SK-MEL-5 (cell line): ENCODE measurements around the gene GIMAP2. TPM values are rescaled to one million over a fixed set of nuclear protein-coding genes. Genes with fewer than 3 reads are reported as not detected.

ENCODE experiments used
- DNase-seq: peaks from one replicate; pipeline ENCODE4 v3.0.0-alpha.2; 2016; ENCODE audit warnings: low read depth, low spot score
- in situ Hi-C: cut with HindIII; loops from 2 replicates; pipeline ENCODE4 v1.10.0; 2016; ENCODE audit warnings: low sequenced_read_pairs, high pct_unique_total_duplicates, low pct_unique_long_range_greater_than_20kb
- total RNA-seq: library from RNA; depleted of rRNA; stranded (reverse); fragments of >200 nt; shearing (Covaris generic); gene quantifications from 2 replicates; pipeline ENCODE4 v1.2.3, GENCODE V29; 2014; rRNA removed

Gene GIMAP2
- total RNA-seq, 1 experiment from 2014 or later, result 13.5 TPM

DNA sequence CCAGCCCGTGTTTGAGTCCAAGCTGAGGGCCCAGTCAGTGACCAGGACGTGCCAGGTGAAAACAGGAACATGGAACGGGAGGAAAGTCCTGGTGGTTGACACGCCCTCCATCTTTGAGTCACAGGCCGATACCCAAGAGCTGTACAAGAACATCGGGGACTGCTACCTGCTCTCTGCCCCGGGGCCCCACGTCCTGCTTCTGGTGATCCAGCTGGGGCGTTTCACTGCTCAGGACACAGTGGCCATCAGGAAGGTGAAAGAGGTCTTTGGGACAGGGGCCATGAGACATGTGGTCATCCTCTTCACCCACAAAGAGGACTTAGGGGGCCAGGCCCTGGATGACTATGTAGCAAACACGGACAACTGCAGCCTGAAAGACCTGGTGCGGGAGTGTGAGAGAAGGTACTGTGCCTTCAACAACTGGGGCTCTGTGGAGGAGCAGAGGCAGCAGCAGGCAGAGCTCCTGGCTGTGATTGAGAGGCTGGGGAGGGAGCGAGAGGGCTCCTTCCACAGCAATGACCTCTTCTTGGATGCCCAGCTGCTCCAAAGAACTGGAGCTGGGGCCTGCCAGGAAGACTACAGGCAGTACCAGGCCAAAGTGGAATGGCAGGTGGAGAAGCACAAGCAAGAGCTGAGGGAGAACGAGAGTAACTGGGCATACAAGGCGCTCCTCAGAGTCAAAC is 56.9 kb downstream of the GIMAP2 start:
- in situ Hi-C loops, result no loop called here
- DNase-seq, result no peak

Other genes starting within 250 kb of the GIMAP2 start
- gene GIMAP8, start 235.1 kb upstream of the GIMAP2 start, total RNA-seq, result not detected in 2 replicates
- not detected in 2 replicates for gene GIMAP7, start 170.8 kb upstream of the GIMAP2 start, total RNA-seq
- gene GIMAP4, start 118.3 kb upstream of the GIMAP2 start, total RNA-seq, result not detected in 2 replicates
- not detected in 2 replicates for gene GIMAP6, start 53.3 kb upstream of the GIMAP2 start, total RNA-seq
- not detected in 2 replicates for gene GIMAP1, start 30.9 kb downstream of the GIMAP2 start, total RNA-seq
- gene GIMAP5, start 51.7 kb downstream of the GIMAP2 start, total RNA-seq, result 0.26 and 0.35 TPM in 2 replicates
- gene TMEM176B, start 114.7 kb downstream of the GIMAP2 start, total RNA-seq, result 0.63 and 1.4 TPM in 2 replicates
- not detected in 2 replicates for gene TMEM176A, start 115.1 kb downstream of the GIMAP2 start, total RNA-seq
- gene AOC1, start 166.8 kb downstream of the GIMAP2 start, total RNA-seq, result 0.05 and 0.21 TPM in 2 replicates